HG03103 (cell line): ENCODE data around the gene DDX41.

ENCODE experiments used
- ATAC-seq: cut with Tn5 transposase; IDR thresholded peaks from one replicate; pipeline ENCODE4 v1.9.1; 2021; ENCODE audit warnings: low read depth; ENCODE audit not compliant: unreplicated experiment

The DDX41 gene

DNA sequence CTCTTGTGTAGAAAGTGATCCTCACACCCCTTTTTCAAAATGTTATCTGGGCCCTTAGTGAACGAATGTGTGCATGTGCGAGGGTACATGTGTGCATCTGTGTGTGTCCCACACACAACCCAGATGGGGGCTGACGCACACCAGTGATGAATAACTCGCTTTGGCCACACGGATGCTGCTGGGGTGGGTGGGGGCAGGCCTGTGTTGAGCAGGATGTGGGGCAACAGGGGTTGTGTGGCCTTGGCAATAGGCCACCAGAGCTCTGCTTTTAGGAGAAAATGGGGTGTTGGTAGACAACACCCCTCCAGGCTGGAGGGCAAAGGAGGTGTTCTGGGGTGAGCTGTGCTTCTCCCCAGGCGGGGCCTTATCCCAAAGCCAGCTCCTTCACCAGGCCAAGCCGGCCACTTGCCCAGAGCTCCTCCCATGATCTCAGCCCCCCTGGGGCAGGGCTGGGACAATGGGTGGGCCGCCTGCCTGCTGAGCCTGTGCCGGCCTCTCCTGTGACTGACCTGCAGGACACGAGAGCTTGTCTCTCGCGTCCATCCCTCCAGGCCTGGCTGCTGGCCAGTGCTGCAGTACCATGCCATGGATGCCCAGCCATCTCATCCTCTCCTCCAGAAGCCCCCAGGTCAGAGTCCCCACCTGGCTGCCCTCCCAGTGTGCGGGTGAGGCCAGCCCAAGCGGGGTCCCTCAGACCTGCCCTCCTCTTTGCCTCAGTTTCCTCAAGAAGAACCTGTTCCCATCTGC lies 45.0 kb downstream of the DDX41 start:
- ATAC-seq: no peak

- ATAC-seq: no peak
Observed at GRCh38 chr5:177470759-177471536, 45.8 kb downstream of the DDX41 start.

- no peak for ATAC-seq
Observed at GRCh38 chr5:177469750-177470525, 46.8 kb downstream of the DDX41 start.

DNA sequence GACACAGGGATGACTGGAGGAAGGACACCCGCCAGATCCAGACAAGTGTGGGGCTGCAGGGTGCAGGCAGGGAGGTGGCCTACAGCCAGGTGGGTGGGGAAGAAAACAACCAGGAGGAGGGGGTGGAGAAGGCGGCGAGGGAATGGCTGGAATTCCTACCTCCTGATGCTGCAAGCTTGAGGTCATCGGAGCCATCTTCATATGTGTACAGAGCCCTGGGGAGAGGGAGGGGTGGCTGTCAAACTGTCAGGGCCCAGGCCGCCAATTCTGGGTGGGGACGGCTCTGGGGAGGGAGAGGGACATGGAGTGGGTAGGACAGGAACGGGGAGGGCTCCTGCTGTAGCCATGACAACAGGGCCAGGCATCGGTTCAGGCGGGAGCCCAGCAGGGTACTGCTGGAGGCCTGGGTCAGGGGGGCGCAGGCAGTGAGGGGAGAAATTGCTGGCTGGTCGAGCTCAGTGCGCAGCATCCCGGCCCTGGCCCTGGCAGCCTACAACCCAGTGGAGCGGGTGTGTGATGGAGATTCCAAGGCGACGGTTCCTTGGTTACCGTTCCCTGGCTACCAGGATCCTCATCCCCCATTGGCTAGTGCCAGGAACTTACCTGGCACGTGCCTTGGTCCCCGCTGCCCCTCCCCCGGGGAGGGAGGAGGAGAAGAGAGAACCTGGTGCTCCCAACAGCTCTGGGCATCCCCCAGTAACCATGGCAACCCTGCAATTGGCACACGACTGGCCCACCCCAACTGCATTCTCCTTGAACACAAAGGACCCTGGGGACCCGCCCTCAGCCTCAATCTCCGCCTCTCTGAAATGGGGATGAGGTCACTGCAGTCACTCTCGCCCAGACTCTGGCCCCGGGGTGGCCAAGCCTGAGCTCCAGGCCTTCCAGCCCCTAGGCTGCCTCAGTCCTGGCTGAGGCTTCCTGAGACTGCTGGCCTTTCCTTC lies 47.8 kb downstream of the DDX41 start:
- ATAC-seq: no peak

GRCh38 chr5:177468329-177468684 lies 48.5 kb downstream of the DDX41 start:
- no peak for ATAC-seq

DNA sequence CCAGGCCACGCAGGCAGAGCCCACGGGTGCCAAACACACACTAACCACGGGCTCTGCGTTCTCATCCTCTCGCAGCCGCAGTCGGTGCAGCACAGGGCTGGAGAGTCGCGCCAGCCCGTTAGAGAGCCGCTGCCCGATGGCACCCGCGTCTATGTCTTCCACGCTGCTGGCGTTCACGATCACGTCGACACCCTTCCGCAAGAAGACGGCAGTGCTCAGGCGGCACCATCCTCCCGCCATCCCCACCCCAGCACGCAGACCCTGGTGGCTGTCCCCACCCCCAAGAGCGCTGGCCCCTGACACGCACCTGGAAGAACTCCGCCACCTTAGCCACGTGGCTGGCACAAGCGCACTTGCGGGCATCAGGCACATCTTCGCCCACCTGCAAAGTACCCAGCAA lies 49.3 kb downstream of the DDX41 start:
- no peak for ATAC-seq

- no peak for ATAC-seq
Observed at GRCh38 chr5:177466861-177467260, 49.9 kb downstream of the DDX41 start.

- no peak for ATAC-seq
Observed at GRCh38 chr5:177465044-177465443, 51.7 kb downstream of the DDX41 start.

DNA sequence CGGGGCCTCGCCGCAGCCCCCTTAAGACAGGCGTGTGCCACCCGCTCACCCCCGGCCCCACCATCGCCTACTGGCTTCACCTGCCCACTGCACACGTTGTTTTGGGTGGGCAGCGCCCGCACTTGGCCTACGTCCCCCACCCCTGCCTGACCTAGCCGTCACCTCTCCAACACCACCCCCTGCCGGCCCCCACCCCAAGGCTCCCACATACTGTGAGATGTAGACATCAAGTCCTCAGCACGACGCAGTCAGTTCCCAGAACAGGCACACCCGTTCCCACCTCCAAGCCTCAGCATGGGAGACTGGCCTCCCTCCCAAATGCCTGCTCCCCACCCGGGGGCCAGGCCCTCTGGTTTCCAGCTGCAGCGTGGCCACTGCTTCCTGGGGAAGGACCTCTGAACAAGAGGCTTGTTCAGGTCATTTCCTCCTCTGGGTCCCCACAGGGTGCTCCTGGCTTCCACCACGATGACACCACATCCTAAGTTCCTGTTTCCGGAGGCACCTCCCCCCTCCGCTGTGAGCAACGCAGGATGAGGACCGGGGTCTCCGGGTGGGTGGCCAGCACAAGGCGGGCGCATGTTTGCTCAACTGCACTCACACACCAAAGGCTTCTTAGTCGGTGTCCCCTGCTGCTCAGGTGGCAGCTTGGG lies 54.6 kb downstream of the DDX41 start:
- ATAC-seq: no peak
